IPS-15b (cell line): ENCODE data around the gene ANKRD33B.
"Not testable (repeated sequence)": the region's sequence is repeated elsewhere in the genome, so short reads cannot be mapped to it uniquely, and the experiment has no call there.

Source experiments
- H3K27me3 ChIP-seq: one replicate; pipeline ENCODE4 v1.6.1; 2013; ENCODE audit warnings: low read length; ENCODE audit not compliant: control insufficient read depth, insufficient read depth
- H3K36me3 ChIP-seq: one replicate; pipeline ENCODE4 v1.6.1; 2013; ENCODE audit warnings: low read length; ENCODE audit not compliant: control insufficient read depth, insufficient read depth
- H3K4me1 ChIP-seq: one replicate; pipeline ENCODE4 v1.6.1; 2013; ENCODE audit warnings: mild to moderate bottlenecking, low read length; ENCODE audit not compliant: control insufficient read depth, insufficient read depth
- H3K4me3 ChIP-seq: one replicate; pipeline ENCODE4 v1.5.1; 2013; ENCODE audit warnings: low read depth, low read length
- H3K9ac ChIP-seq: one replicate; pipeline ENCODE4 v1.6.1; 2013; ENCODE audit warnings: low read depth, mild to moderate bottlenecking, low read length
- H3K9me3 ChIP-seq: one replicate; pipeline ENCODE4 v1.6.1; 2013; ENCODE audit warnings: mild to moderate bottlenecking, low read length; ENCODE audit not compliant: control insufficient read depth, insufficient read depth

ANKRD33B gene

DNA sequence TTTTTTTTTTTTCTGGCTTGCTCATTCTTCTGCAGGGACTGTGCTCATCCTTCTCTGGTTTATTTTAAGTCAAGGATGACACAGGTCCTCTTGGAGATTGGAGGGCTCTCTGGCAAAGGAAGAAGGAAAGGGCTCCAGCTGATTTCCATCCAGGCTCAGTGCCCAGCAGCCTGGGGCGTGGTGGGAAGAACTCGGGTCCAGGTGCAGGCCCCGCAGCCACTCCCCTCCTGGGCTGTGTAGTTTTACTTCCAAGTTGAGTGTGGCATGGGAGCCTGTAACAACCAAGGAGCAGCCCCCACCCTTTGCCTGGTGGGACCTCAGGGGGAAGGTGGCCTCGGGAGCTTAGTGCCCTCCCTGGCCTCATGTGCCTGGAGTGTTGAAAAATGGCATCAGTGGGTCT is 58.9 kb downstream of the ANKRD33B start:
- no peaks in the 10 kb centered on the region for H3K27me3 ChIP-seq
- no peaks in the 10 kb centered on the region for H3K4me1 ChIP-seq
- H3K9me3 ChIP-seq = no peaks in the 10 kb centered on the region
- H3K36me3 ChIP-seq = no peaks in the 10 kb centered on the region
- H3K4me3 ChIP-seq = no peak overlapping the region
- H3K9ac ChIP-seq = no peak overlapping the region

DNA sequence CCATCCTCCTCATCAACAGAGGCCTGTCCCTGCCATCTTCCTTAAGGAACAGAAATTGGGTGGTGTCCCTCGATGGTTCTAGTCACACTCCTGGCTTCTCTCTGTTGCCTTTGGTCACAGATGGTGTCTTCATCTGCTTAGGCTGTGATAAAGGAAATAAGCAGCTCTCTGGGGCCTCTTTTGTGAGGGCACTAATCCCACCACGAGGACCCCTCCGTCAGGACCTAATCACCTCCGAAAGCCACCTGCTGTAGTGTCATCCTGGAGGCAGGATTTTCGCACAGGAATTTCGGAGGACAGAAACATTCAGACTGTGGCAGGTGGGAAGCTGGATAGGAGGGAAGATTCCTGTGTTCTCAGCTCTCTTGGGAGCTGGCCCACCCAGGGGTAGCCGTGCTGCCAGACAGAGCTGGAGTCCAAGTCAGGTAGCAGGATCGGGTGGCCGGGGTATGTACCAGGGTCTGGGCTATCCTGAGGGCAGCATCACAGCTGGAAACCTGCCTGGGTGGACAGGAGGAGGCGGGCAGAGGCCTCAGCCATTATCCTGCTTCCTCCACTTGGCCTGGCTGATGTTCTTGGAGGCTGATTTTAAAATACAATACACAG is 59.5 kb downstream of the ANKRD33B start:
- Histone ChIP-seq H3K27me3 (no peaks in the 10 kb centered on the region), H3K4me3 (no peak overlapping the region), H3K4me1 (no peaks in the 10 kb centered on the region), H3K9ac (no peak overlapping the region), H3K36me3 (no peaks in the 10 kb centered on the region), H3K9me3 (no peaks in the 10 kb centered on the region)

DNA sequence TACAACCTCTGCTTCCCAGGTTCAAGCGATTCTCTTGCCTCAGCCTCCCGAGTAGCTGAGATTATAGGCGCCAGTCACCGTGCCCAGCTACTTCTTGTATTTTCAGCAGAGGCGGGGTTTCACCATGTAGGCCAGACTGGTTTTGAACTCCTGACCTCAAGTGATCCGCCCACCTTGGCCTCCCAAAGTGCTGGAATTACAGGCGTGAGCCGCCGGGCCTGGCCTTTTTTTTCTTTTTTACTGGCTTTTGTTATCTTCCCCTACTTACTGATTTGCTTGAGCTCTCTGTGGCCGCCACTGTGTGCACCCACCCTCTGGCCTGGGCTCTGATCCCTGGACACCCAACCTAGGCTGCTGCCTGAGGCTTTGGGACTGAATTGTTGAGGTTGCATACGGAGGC is 60.3 kb downstream of the ANKRD33B start:
- no peaks in the 10 kb centered on the region for H3K4me1 ChIP-seq
- H3K9me3 ChIP-seq = no peaks in the 10 kb centered on the region
- no peak overlapping the region for H3K4me3 ChIP-seq
- no peak overlapping the region for H3K9ac ChIP-seq
- H3K27me3 ChIP-seq = no peaks in the 10 kb centered on the region
- H3K36me3 ChIP-seq = no peaks in the 10 kb centered on the region

DNA sequence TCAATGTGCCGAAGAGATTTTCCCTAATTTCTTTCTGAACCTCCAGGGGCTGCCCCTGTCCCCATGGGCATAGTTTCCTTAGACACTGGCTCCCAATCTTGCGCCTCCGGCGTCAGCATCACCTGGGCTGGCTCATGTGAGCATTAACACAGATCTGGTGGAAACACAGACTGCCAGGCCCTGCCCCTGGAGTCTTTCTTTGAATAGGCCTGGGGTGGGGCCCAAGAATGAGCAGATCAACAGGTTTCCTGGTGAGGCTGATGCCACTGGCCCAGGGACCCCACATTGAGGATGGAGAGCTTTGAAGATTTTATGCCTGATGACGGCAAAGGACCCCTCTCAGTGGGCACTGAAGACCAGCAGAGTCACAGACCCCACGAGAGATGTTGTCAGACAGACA is 60.8 kb downstream of the ANKRD33B start:
- H3K36me3 ChIP-seq = no peaks in the 10 kb centered on the region
- H3K27me3 ChIP-seq = no peaks in the 10 kb centered on the region
- H3K9ac ChIP-seq = no peak overlapping the region
- no peaks in the 10 kb centered on the region for H3K4me1 ChIP-seq
- no peak overlapping the region for H3K4me3 ChIP-seq
- no peaks in the 10 kb centered on the region for H3K9me3 ChIP-seq

DNA sequence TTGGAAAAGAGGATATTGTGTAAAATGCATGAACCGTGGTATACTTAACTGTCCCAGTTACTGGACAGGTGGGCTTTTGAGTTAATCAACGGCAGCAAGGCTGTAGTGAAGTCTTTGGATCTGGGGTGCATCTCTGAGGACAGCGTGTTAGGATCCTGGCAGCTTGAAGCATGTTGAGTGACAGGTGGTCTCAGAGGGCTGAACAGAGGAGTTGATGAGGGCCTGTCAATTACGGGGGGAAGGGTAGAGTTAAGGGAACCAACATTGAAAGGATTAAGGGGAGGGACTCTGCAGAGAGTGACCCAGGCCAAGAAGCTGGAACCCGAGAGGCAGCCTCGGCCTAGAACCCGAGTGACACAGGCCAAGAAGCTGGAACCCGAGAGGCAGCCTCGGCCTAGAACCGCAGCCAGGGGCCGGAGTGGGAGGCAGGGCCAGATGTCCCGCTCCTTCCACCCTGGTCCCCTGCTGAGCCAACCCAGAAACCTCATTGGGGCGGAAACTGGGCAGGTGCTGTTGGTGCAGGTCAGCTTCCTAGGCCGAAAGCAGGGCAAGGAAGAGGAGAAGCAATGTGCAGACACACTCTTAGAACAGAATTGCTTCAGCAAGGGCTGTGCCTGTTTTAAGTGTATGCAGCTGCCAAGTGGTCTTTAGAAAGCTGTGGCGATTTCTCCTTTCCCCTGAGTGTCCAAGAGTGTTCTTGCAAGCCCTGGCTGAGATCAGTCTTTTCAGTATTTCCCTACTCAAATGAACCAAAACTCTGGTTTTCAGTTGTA is 62.0 kb downstream of the ANKRD33B start:
- H3K9ac ChIP-seq = no peak overlapping the region
- H3K9me3 ChIP-seq = no peaks in the 10 kb centered on the region
- H3K4me3 ChIP-seq = no peak overlapping the region
- H3K27me3 ChIP-seq = no peaks in the 10 kb centered on the region
- H3K4me1 ChIP-seq = no peaks in the 10 kb centered on the region
- H3K36me3 ChIP-seq = no peaks in the 10 kb centered on the region

GRCh38 chr5:10626473-10627013 is 62.7 kb downstream of the ANKRD33B start:
- Histone ChIP-seq H3K27me3 (no peaks in the 10 kb centered on the region), H3K9me3 (no peaks in the 10 kb centered on the region), H3K36me3 (no peaks in the 10 kb centered on the region), H3K4me3 (no peak overlapping the region), H3K4me1 (no peaks in the 10 kb centered on the region), H3K9ac (no peak overlapping the region)

- Histone ChIP-seq H3K4me3 (peak overlapping the region; percentile 44), H3K27me3 (no peaks in the 10 kb centered on the region), H3K36me3 (no peaks in the 10 kb centered on the region), H3K4me1 (no peaks in the 10 kb centered on the region), H3K9ac (no peak overlapping the region), H3K9me3 (no peaks in the 10 kb centered on the region)
These were observed 63.4 kb downstream of the ANKRD33B start for GRCh38 chr5:10627160-10627701.

- Histone ChIP-seq H3K27me3 (no peaks in the 10 kb centered on the region), H3K4me3 (no peak overlapping the region), H3K36me3 (no peaks in the 10 kb centered on the region), H3K4me1 (no peaks in the 10 kb centered on the region), H3K9me3 (no peaks in the 10 kb centered on the region), H3K9ac (no peak overlapping the region)
These were observed 64.7 kb downstream of the ANKRD33B start for GRCh38 chr5:10628601-10629000.

DNA sequence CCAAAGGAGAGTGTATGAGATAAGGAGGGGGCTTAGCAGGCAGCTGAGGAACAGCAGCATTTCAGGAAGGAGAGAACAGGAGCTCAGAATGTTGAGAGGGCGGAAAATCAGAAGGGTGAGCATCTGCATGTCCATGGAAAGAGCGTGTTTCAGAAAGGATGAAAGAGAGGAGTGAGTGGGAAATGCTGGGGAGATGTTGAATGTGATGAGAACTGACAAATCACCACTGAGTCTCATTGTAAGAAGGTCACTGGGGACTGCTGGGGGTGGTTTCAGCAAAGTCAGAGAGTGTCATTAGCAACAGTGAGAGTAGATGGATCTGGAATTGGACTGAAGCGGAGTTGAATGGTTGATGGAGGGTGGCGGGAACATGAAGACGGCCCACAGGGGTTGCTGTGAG is 65.8 kb downstream of the ANKRD33B start:
- H3K9me3 ChIP-seq = no peaks in the 10 kb centered on the region
- H3K4me1 ChIP-seq = no peaks in the 10 kb centered on the region

GRCh38 chr5:10630126-10630525 is 66.3 kb downstream of the ANKRD33B start:
- Histone ChIP-seq H3K9ac (no peak overlapping the region), H3K36me3 (no peaks in the 10 kb centered on the region), H3K9me3 (no peaks in the 10 kb centered on the region), H3K27me3 (no peaks in the 10 kb centered on the region), H3K4me1 (no peaks in the 10 kb centered on the region), H3K4me3 (no peak overlapping the region)

More for the DNA sequence above, 65.8 kb downstream of the ANKRD33B start:
- Histone ChIP-seq H3K4me3 (no peak overlapping the region), H3K36me3 (no peaks in the 10 kb centered on the region), H3K9ac (no peak overlapping the region), H3K27me3 (no peaks in the 10 kb centered on the region)

- not testable (repeated sequence) for H3K4me3 ChIP-seq, H3K4me1 ChIP-seq, H3K9me3 ChIP-seq, H3K27me3 ChIP-seq, H3K36me3 ChIP-seq, H3K9ac ChIP-seq
These were observed 66.9 kb downstream of the ANKRD33B start for GRCh38 chr5:10630744-10631143.
